ENCODE results near the gene USP7. TPM values are rescaled to one million over a fixed set of nuclear protein-coding genes. Genes with fewer than 3 reads are reported as not detected.
A peak's percentile ranks its signal among the peaks of the same experiment; 100 is the strongest.

USP7 gene
- total and polyA plus RNA-seq, 7 donors, result 41.6 to 135 (median 108) TPM

GRCh38 chr16:8943966-8944759, 19.5 kb downstream of the USP7 start:
- intact Hi-C loops (cut with DNase I), result no loop called here
- Histone ChIP-seq H3K27ac (peak overlapping the region; percentile 63), H3K4me1 (peaks cover 91% of the 10 kb centered on the region), H3K36me3 (ENCODE audit: insufficient read depth in 1 of 2, low read depth in 1 of 2) (no peaks in the 10 kb centered on the region), H3K27me3 (ENCODE audit: insufficient read depth in 3 of 3, low read length in 2 of 3) (no peaks in the 10 kb centered on the region), H3K4me3 (peak overlapping the region; percentile 34), H3K9me3 (no peaks in the 10 kb centered on the region)
- DNase-seq (no peak), ATAC-seq (peak in 2 of 4 donors; percentile 46 to 56)
- no peak for TF ChIP-seq CTCF (IDR thresholded peaks at IDR 0.05)
- WGBS, 3 donors, result 33 to 45% (median 34%) methylated on average over 5 of the region's 5 CpGs

- no peak for TF ChIP-seq CTCF (IDR thresholded peaks at IDR 0.05)
- Histone ChIP-seq H3K27ac (no peak overlapping the region), H3K4me1 (peaks cover 83% of the 10 kb centered on the region), H3K27me3 (ENCODE audit: insufficient read depth in 3 of 3, low read length in 2 of 3) (no peaks in the 10 kb centered on the region), H3K36me3 (ENCODE audit: insufficient read depth in 1 of 2, low read depth in 1 of 2) (no peaks in the 10 kb centered on the region), H3K4me3 (no peak overlapping the region), H3K9me3 (no peaks in the 10 kb centered on the region)
- intact Hi-C loops (cut with DNase I), result no loop called here
- WGBS, 3 donors, result 60 to 71% (median 65%) methylated on average over 14 of the region's 14 CpGs
- ATAC-seq, result no peak
- no peak for DNase-seq
Measured at GRCh38 chr16:8943001-8943763, 20.5 kb downstream of the USP7 start.

- no peaks in the 10 kb centered on the region for H3K27me3 ChIP-seq (ENCODE audit: insufficient read depth in 3 of 3, low read length in 2 of 3)
- H3K36me3 ChIP-seq (ENCODE audit: insufficient read depth in 1 of 2, low read depth in 1 of 2), result no peaks in the 10 kb centered on the region
- peak; percentile 70 to 79 (median 74) for ATAC-seq
- 52 to 67% (median 62%) methylated on average over 10 of the region's 11 CpGs for WGBS, 3 donors
- no peak for TF ChIP-seq CTCF (IDR thresholded peaks at IDR 0.05)
- no peak overlapping the region for H3K4me3 ChIP-seq
- peaks cover 72% of the 10 kb centered on the region for H3K4me1 ChIP-seq
- H3K9me3 ChIP-seq, result no peaks in the 10 kb centered on the region
- H3K27ac ChIP-seq, result peak overlapping the region; percentile 3
- peak in 1 of 2 donors; percentile 65 for DNase-seq
- intact Hi-C loops (cut with DNase I), result no loop called here
Measured at GRCh38 chr16:8941718-8942344, 21.9 kb downstream of the USP7 start.

- DNase-seq (no peak), ATAC-seq (peak in 1 of 4 donors; percentile 31)
- Histone ChIP-seq H3K9me3 (no peaks in the 10 kb centered on the region), H3K27ac (no peak overlapping the region), H3K4me3 (no peak overlapping the region), H3K4me1 (peaks cover 41% of the 10 kb centered on the region), H3K36me3 (ENCODE audit: insufficient read depth in 1 of 2, low read depth in 1 of 2) (no peaks in the 10 kb centered on the region), H3K27me3 (ENCODE audit: insufficient read depth in 3 of 3, low read length in 2 of 3) (no peaks in the 10 kb centered on the region)
- WGBS, 3 donors, result 25 to 45% (median 36%) methylated on average over 4 of the region's 4 CpGs
- intact Hi-C loops (cut with DNase I), result no loop called here
- TF ChIP-seq CTCF (IDR thresholded peaks at IDR 0.05), result no peak
Measured at GRCh38 chr16:8937803-8938202, 25.9 kb downstream of the USP7 start.

Data from psoas muscle (tissue), 8 donors.